A549 (cell line): ENCODE results near the gene EXOC1.

ENCODE experiments used
- CHD2 ChIP-seq: fragments of 150-350 bp; IDR thresholded peaks from 2 replicates; pipeline ENCODE4 v1.6.1; 2014; ENCODE audit warnings: low read length; ENCODE audit not compliant: partially characterized antibody
- CTCF ChIP-seq: fragments of >200 bp; sonication (Bioruptor Twin); formaldehyde crosslinking; IDR thresholded peaks from 3 replicates; pipeline ENCODE4 v1.5.1; 2016
- EP300 ChIP-seq, 2 experiments: fragments of >200 bp; sonication (Bioruptor Twin); formaldehyde crosslinking; IDR thresholded peaks; 2 replicates in 1 of 2; 3 replicates in 1 of 2; pipeline ENCODE4 v1.6.1; 2016 to 2017
- ESRRA ChIP-seq: fragments of 150-350 bp; IDR thresholded peaks from 2 replicates; pipeline ENCODE4 v1.6.1; 2014; ENCODE audit warnings: mild to moderate bottlenecking, low read length, borderline replicate concordance
- HDAC2 ChIP-seq: fragments of 200-600 bp; sonication (generic); IDR thresholded peaks from 2 replicates; pipeline ENCODE4 v1.6.1; 2016
- KDM1A ChIP-seq: fragments of 200-600 bp; sonication (generic); IDR thresholded peaks from 2 replicates; pipeline ENCODE4 v1.6.1; 2016; ENCODE audit warnings: low read depth, mild to moderate bottlenecking
- MAFK ChIP-seq: fragments of 450-650 bp; IDR thresholded peaks from 2 replicates; pipeline ENCODE4 v1.6.1; 2014; ENCODE audit not compliant: partially characterized antibody
- MYC ChIP-seq: IDR thresholded peaks from 2 replicates; pipeline ENCODE4 v1.6.1; 2012; ENCODE audit warnings: mild to moderate bottlenecking, inconsistent platforms, low read length, improper control_type of control experiment, borderline replicate concordance
- NR3C1 ChIP-seq: fragments of >200 bp; sonication (Bioruptor Twin); formaldehyde crosslinking; IDR thresholded peaks from 3 replicates; pipeline ENCODE4 v1.6.1; 2017
- RAD21 ChIP-seq, 2 experiments: fragments of >200 bp in 1 of 2; sonication (Bioruptor Twin) in 1 of 2; formaldehyde crosslinking in 1 of 2; IDR thresholded peaks in 1 of 2; conservative IDR thresholded peaks in 1 of 2; 2 replicates in 1 of 2; 3 replicates in 1 of 2; pipeline ENCODE4 v1.6.1; 2012 to 2018; ENCODE audit warnings: inconsistent platforms in 1 of 2
- RCOR1 ChIP-seq: fragments of 150-350 bp; IDR thresholded peaks from 2 replicates; pipeline ENCODE4 v1.6.1; 2014; ENCODE audit warnings: antibody characterized with exemption, low read length, low read depth
- RFX5 ChIP-seq: fragments of 450-650 bp; IDR thresholded peaks from 2 replicates; pipeline ENCODE4 v1.7.1; 2014; ENCODE audit warnings: antibody characterized with exemption, mild to moderate bottlenecking, moderate library complexity
- ZFP36 ChIP-seq: fragments of 450-650 bp; IDR thresholded peaks from 2 replicates; pipeline ENCODE4 v1.6.1; 2014; ENCODE audit warnings: borderline replicate concordance; ENCODE audit not compliant: partially characterized antibody

GRCh38 chr4:55884851-55885219 is 31.4 kb downstream of the EXOC1 start:
- TF ChIP-seq KDM1A (no peak), CTCF (no peak), NR3C1 (no peak), RAD21 (conservative IDR thresholded peaks at IDR 0.05 in 1 of 2, IDR thresholded peaks at IDR 0.05 in 1 of 2) (no peak), RFX5 (no peak), HDAC2 (no peak), MAFK (no peak), RCOR1 (no peak), CHD2 (no peak), EP300 (IDR thresholded peaks at IDR 0.05) (no peak), ESRRA (no peak), MYC (no peak), ZFP36 (no peak)
